H1 (cell line): Measurements from ENCODE around the gene MBOAT2.

ENCODE experiments used
- CBX5 ChIP-seq: fragments of 300-800, 300-1000 bp; sonication (generic); IDR thresholded peaks from 2 replicates; pipeline ENCODE4 v1.7.1; 2016; ENCODE audit warnings: antibody characterized with exemption, low read length, low read depth
- EP300 ChIP-seq, 2 experiments: IDR thresholded peaks; 1 replicate in 1 of 2; 2 replicates in 1 of 2; pipeline ENCODE4 v1.6.1; 2011 to 2012; ENCODE audit warnings: low read depth in 2 of 2, low read length in 2 of 2, mild to moderate bottlenecking in 2 of 2, borderline replicate concordance in 1 of 2, inconsistent platforms in 1 of 2, moderate library complexity in 1 of 2
- EZH2 ChIP-seq: fragments of 200-600 bp; sonication (generic); IDR thresholded peaks from 2 replicates; pipeline ENCODE4 v1.7.1; 2012; ENCODE audit warnings: low read depth, mild to moderate bottlenecking, moderate library complexity, low read length, inconsistent platforms; ENCODE audit not compliant: severe bottlenecking
- GABPA ChIP-seq: IDR thresholded peaks from 2 replicates; pipeline ENCODE4 v1.6.1; 2011; ENCODE audit warnings: mild to moderate bottlenecking, low read length, moderate library complexity, borderline replicate concordance; ENCODE audit not compliant: insufficient read depth
- HDAC2 ChIP-seq, 2 experiments: fragments of 300-600 bp in 1 of 2; sonication (generic) in 1 of 2; IDR thresholded peaks; 2 replicates each; pipeline ENCODE4 v1.6.1; 2011 to 2012; ENCODE audit warnings: low read depth in 2 of 2, low read length in 2 of 2, mild to moderate bottlenecking in 2 of 2, moderate library complexity in 2 of 2, borderline replicate concordance in 1 of 2, inconsistent platforms in 1 of 2
- JUN ChIP-seq: IDR thresholded peaks from 2 replicates; pipeline ENCODE4 v1.6.1; 2011; ENCODE audit warnings: low read depth, mild to moderate bottlenecking, improper control_type of control experiment, low read length
- POLR2A ChIP-seq, 2 experiments: IDR thresholded peaks; 1 replicate in 1 of 2; 2 replicates in 1 of 2; pipeline ENCODE4 v1.6.1; 2011; ENCODE audit warnings: low read depth in 2 of 2, low read length in 2 of 2, mild to moderate bottlenecking in 2 of 2; ENCODE audit errors: control extremely low read depth in 1 of 2
- POLR2AphosphoS5 ChIP-seq: IDR thresholded peaks from 2 replicates; pipeline ENCODE4 v1.6.1; 2011; ENCODE audit warnings: low read depth, low read length
- RFX5 ChIP-seq: IDR thresholded peaks from 2 replicates; pipeline ENCODE4 v1.6.1; 2011; ENCODE audit warnings: low read depth, low read length, improper control_type of control experiment, borderline replicate concordance
- SP1 ChIP-seq: IDR thresholded peaks from 2 replicates; pipeline ENCODE4 v1.6.1; 2011; ENCODE audit warnings: low read depth, low read length
- TF ChIP-seq, protein P1 (sequence below): IDR thresholded peaks from 2 replicates; pipeline ENCODE4 v1.6.1; 2011; ENCODE audit warnings: low read length, improper control_type of control experiment
- TF ChIP-seq, protein P2 (sequence below), 3 experiments: IDR thresholded peaks; 1 replicate in 2 of 3; 2 replicates in 1 of 3; pipeline versions ENCODE4 v1.5.1 to v1.6.1; 2011; ENCODE audit warnings: low read length in 3 of 3, mild to moderate bottlenecking in 3 of 3, inconsistent platforms in 2 of 3, low read depth in 1 of 3, moderate library complexity in 1 of 3; ENCODE audit not compliant: insufficient read depth in 1 of 3; ENCODE audit errors: control extremely low read depth in 1 of 3
- TF ChIP-seq, protein P3 (sequence below): IDR thresholded peaks from 2 replicates; pipeline ENCODE4 v1.6.1; 2012; ENCODE audit warnings: inconsistent platforms
- TF ChIP-seq, protein P4 (sequence below): IDR thresholded peaks from 2 replicates; pipeline ENCODE4 v1.6.1; 2011; ENCODE audit warnings: low read depth, mild to moderate bottlenecking, low read length; ENCODE audit not compliant: insufficient read depth

DNA sequence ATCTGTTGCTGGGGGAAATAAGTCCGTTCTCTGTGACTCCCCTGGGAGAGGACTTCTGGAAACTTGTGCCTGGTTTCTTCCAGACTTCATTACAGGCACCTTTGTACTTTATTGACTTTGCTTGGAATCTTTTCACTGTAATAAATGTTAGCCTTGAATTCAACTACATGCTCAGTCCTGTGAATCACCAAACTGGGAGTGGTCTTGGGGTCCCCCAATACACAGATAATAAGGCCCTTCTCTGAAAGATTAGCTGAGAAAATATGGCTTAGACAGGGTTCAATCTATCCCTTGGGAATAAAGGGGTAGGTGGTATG lies 117.3 kb downstream of the MBOAT2 start:
- TF ChIP-seq, protein P1, sequence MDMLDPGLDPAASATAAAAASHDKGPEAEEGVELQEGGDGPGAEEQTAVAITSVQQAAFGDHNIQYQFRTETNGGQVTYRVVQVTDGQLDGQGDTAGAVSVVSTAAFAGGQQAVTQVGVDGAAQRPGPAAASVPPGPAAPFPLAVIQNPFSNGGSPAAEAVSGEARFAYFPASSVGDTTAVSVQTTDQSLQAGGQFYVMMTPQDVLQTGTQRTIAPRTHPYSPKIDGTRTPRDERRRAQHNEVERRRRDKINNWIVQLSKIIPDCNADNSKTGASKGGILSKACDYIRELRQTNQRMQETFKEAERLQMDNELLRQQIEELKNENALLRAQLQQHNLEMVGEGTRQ = no peak
- TF ChIP-seq EP300 (IDR thresholded peaks at IDR 0.05; ENCODE audit: borderline replicate concordance in 1 of 2, low read depth in 2 of 2, low read length in 2 of 2) (no peak), POLR2A (IDR thresholded peaks at IDR 0.05; ENCODE audit: control extremely low read depth in 1 of 2, low read depth in 2 of 2, low read length in 2 of 2) (no peak), JUN (no peak), EZH2 (no peak), POLR2AphosphoS5 (no peak), GABPA (no peak), HDAC2 (IDR thresholded peaks at IDR 0.05; ENCODE audit: borderline replicate concordance in 1 of 2, low read depth in 2 of 2, low read length in 2 of 2) (no peak), RFX5 (no peak), SP1 (no peak), CBX5 (no peak)
- TF ChIP-seq, protein P2, sequence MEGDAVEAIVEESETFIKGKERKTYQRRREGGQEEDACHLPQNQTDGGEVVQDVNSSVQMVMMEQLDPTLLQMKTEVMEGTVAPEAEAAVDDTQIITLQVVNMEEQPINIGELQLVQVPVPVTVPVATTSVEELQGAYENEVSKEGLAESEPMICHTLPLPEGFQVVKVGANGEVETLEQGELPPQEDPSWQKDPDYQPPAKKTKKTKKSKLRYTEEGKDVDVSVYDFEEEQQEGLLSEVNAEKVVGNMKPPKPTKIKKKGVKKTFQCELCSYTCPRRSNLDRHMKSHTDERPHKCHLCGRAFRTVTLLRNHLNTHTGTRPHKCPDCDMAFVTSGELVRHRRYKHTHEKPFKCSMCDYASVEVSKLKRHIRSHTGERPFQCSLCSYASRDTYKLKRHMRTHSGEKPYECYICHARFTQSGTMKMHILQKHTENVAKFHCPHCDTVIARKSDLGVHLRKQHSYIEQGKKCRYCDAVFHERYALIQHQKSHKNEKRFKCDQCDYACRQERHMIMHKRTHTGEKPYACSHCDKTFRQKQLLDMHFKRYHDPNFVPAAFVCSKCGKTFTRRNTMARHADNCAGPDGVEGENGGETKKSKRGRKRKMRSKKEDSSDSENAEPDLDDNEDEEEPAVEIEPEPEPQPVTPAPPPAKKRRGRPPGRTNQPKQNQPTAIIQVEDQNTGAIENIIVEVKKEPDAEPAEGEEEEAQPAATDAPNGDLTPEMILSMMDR (IDR thresholded peaks at IDR 0.05; ENCODE audit: control extremely low read depth in 1 of 3, insufficient read depth in 1 of 3, low read depth in 1 of 3, low read length in 3 of 3) = no peak
- TF ChIP-seq, protein P3, sequence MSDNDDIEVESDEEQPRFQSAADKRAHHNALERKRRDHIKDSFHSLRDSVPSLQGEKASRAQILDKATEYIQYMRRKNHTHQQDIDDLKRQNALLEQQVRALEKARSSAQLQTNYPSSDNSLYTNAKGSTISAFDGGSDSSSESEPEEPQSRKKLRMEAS = no peak
- TF ChIP-seq, protein P4, sequence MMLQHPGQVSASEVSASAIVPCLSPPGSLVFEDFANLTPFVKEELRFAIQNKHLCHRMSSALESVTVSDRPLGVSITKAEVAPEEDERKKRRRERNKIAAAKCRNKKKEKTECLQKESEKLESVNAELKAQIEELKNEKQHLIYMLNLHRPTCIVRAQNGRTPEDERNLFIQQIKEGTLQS = no peak
